ENCODE measurements around the gene BUD23.

Gene BUD23

GRCh38 chr7:73740771-73741170 lies 57.4 kb downstream of the BUD23 start:
- no peak for DNase-seq (ENCODE audit: low spot score)
- TF ChIP-seq CTCF (IDR thresholded peaks at IDR 0.05; ENCODE audit: extremely low read depth, missing control alignments), result no peak

- TF ChIP-seq CTCF (IDR thresholded peaks at IDR 0.05; ENCODE audit: extremely low read depth, missing control alignments), result no peak
- no peak for DNase-seq (ENCODE audit: low spot score)
Measured at GRCh38 chr7:73741600-73741999, 58.2 kb downstream of the BUD23 start.

GRCh38 chr7:73742338-73742752 lies 58.9 kb downstream of the BUD23 start:
- DNase-seq (ENCODE audit: low spot score), result no peak

GRCh38 chr7:73742753-73743641 lies 59.6 kb downstream of the BUD23 start:
- no peak for TF ChIP-seq CTCF (IDR thresholded peaks at IDR 0.05; ENCODE audit: extremely low read depth, missing control alignments)
- no peak for DNase-seq (ENCODE audit: low spot score)

More at GRCh38 chr7:73742338-73742752, 58.9 kb downstream of the BUD23 start:
- TF ChIP-seq CTCF (IDR thresholded peaks at IDR 0.05; ENCODE audit: extremely low read depth, missing control alignments), result no peak

GRCh38 chr7:73746378-73746777 lies 63.0 kb downstream of the BUD23 start:
- no peak for DNase-seq (ENCODE audit: low spot score)
- TF ChIP-seq CTCF (IDR thresholded peaks at IDR 0.05; ENCODE audit: extremely low read depth, missing control alignments), result no peak
